ENCODE measurements around the gene GMPS.

The GMPS gene

DNA sequence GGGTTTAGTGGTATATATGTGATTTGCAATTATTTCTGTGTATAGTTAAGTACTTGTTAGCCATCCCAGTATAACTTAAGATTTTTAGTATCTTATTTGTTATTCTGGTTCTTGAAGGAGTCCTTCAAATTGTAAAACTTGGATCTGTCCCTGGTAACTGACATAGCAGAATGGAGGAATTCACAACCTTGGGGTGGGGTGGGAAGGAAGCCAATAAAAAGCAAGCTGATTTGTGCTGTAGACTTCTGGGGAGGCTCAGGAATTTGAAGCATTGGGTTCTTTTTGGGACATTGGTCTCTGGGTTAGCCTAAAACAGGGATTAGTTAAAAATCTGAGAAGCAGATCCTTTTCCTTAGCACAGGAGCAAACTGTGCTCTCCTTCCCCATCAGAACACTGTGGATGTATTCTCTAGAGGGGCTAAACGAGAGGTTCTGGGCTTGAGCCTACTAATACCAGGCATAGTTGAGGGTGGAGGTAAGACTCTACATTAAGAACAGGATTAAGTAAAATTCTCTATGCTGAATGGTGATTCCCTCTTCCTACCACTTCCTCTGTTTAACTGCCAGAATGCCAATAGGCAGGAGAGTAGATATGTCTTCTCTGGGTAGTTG is 42.2 kb downstream of the GMPS start:
- TF ChIP-seq YY1 (IDR thresholded peaks at IDR 0.05; ENCODE audit: insufficient read depth, insufficient read length): no peak
- TF ChIP-seq ZNF274 (IDR thresholded peaks at IDR 0.05; ENCODE audit: low read depth, low read length): no peak
- TF ChIP-seq SUZ12 (IDR thresholded peaks at IDR 0.05; ENCODE audit: extremely low read depth, insufficient read depth, insufficient read length): no peak
- Histone ChIP-seq H3K4me1 (ENCODE audit: insufficient read depth, insufficient read length) (no peaks in the 10 kb centered on the region), H3K9me3 (ENCODE audit: insufficient read depth, low read length) (no peaks in the 10 kb centered on the region), H3K27me3 (ENCODE audit: insufficient read depth, insufficient read length) (no peaks in the 10 kb centered on the region), H3K9ac (ENCODE audit: insufficient read length, low read depth) (no peak overlapping the region), H3K36me3 (ENCODE audit: insufficient read depth, insufficient read length, low read length) (peaks cover 72% of the 10 kb centered on the region), H3K4me3 (ENCODE audit: insufficient read length, low read depth) (no peak overlapping the region)
- no peak for DNase-seq (ENCODE audit: low read depth, low spot score)

DNA sequence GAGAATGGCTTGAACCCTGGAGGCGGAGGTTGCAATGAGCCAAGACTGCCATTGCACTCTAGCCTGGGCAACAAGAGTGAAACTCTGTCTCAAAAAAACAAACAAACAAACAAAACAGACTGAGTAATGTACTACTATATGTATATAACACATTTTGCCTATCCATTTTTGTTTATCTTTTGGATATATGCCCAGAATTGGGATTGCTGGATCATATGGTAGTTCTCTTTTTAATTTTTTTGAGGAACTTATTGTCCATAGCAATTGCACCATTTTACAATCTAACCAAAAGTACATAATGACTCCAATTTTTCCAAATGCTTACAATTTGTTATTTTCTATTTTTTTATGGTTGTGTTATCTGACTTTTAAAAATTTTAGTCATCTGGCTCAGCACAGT is 47.3 kb downstream of the GMPS start:
- peaks cover 69% of the 10 kb centered on the region for H3K36me3 ChIP-seq (ENCODE audit: insufficient read depth, insufficient read length, low read length)
- no peaks in the 10 kb centered on the region for H3K4me1 ChIP-seq (ENCODE audit: insufficient read depth, insufficient read length)
- H3K27me3 ChIP-seq (ENCODE audit: insufficient read depth, insufficient read length): no peaks in the 10 kb centered on the region
- H3K9me3 ChIP-seq (ENCODE audit: insufficient read depth, low read length): no peaks in the 10 kb centered on the region
- no peak for TF ChIP-seq YY1 (IDR thresholded peaks at IDR 0.05; ENCODE audit: insufficient read depth, insufficient read length)
- no peak for TF ChIP-seq ZNF274 (IDR thresholded peaks at IDR 0.05; ENCODE audit: low read depth, low read length)
- no peak for TF ChIP-seq SUZ12 (IDR thresholded peaks at IDR 0.05; ENCODE audit: extremely low read depth, insufficient read depth, insufficient read length)
- DNase-seq (ENCODE audit: low read depth, low spot score): no peak
- no peak overlapping the region for H3K4me3 ChIP-seq (ENCODE audit: insufficient read length, low read depth)
- no peak overlapping the region for H3K9ac ChIP-seq (ENCODE audit: insufficient read length, low read depth)

GRCh38 chr3:155919728-155920127 is 49.3 kb downstream of the GMPS start:
- Histone ChIP-seq H3K27me3 (ENCODE audit: insufficient read depth, insufficient read length) (no peaks in the 10 kb centered on the region), H3K36me3 (ENCODE audit: insufficient read depth, insufficient read length, low read length) (peaks cover 78% of the 10 kb centered on the region), H3K9me3 (ENCODE audit: insufficient read depth, low read length) (no peaks in the 10 kb centered on the region), H3K4me3 (ENCODE audit: insufficient read length, low read depth) (no peak overlapping the region), H3K4me1 (ENCODE audit: insufficient read depth, insufficient read length) (no peaks in the 10 kb centered on the region), H3K9ac (ENCODE audit: insufficient read length, low read depth) (no peak overlapping the region)
- DNase-seq (ENCODE audit: low read depth, low spot score): no peak
- TF ChIP-seq SUZ12 (IDR thresholded peaks at IDR 0.05; ENCODE audit: extremely low read depth, insufficient read depth, insufficient read length): no peak
- TF ChIP-seq ZNF274 (IDR thresholded peaks at IDR 0.05; ENCODE audit: low read depth, low read length): no peak
- TF ChIP-seq YY1 (IDR thresholded peaks at IDR 0.05; ENCODE audit: insufficient read depth, insufficient read length): no peak

DNA sequence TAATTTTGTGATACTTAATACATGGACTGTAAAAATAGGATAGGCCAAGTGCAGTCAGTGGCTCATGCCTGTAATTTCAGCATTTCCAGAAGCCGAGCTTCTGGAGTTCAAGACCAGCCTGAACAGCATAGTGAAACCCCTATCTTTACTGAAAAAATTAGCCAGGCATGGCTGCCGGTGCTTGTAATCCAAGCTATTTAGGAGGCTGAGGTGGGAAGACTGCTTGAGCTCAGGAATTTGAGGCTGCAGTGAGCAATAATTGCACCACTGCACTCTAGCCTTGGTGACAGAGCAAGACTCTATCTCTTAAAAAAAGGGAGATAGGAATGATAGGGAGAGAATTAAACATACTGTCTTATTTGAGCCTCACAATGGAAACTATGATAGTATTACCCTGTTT is 51.0 kb downstream of the GMPS start:
- peaks cover 76% of the 10 kb centered on the region for H3K36me3 ChIP-seq (ENCODE audit: insufficient read depth, insufficient read length, low read length)
- H3K9ac ChIP-seq (ENCODE audit: insufficient read length, low read depth): no peak overlapping the region
- no peak overlapping the region for H3K4me3 ChIP-seq (ENCODE audit: insufficient read length, low read depth)
- no peaks in the 10 kb centered on the region for H3K27me3 ChIP-seq (ENCODE audit: insufficient read depth, insufficient read length)
- no peaks in the 10 kb centered on the region for H3K4me1 ChIP-seq (ENCODE audit: insufficient read depth, insufficient read length)
- TF ChIP-seq SUZ12 (IDR thresholded peaks at IDR 0.05; ENCODE audit: extremely low read depth, insufficient read depth, insufficient read length): no peak
- TF ChIP-seq ZNF274 (IDR thresholded peaks at IDR 0.05; ENCODE audit: low read depth, low read length): no peak
- TF ChIP-seq YY1 (IDR thresholded peaks at IDR 0.05; ENCODE audit: insufficient read depth, insufficient read length): no peak
- no peaks in the 10 kb centered on the region for H3K9me3 ChIP-seq (ENCODE audit: insufficient read depth, low read length)
- DNase-seq (ENCODE audit: low read depth, low spot score): no peak

DNA sequence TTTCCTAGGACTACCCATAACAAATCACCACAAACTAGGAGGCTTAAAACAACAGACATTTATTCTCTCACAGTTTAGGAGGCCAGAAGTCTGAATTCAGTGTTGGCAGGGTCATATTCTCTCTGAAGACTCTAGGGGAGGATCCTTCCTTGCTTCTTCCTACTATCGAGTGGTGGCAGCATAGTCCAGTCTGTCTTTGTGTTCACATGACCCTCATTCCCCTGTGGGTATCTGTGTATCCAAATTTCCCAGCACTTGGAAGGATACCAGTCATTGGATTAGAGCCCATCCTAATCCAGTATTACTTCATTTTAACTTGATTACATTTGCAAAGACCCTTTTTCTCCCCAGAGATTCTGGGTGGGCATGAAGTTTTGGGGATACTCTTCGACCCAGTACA is 63.8 kb downstream of the GMPS start:
- no peak for DNase-seq (ENCODE audit: low read depth, low spot score)
- H3K27me3 ChIP-seq (ENCODE audit: insufficient read depth, insufficient read length): no peaks in the 10 kb centered on the region
- no peak overlapping the region for H3K9ac ChIP-seq (ENCODE audit: insufficient read length, low read depth)
- TF ChIP-seq YY1 (IDR thresholded peaks at IDR 0.05; ENCODE audit: insufficient read depth, insufficient read length): no peak
- TF ChIP-seq ZNF274 (IDR thresholded peaks at IDR 0.05; ENCODE audit: low read depth, low read length): no peak
- TF ChIP-seq SUZ12 (IDR thresholded peaks at IDR 0.05; ENCODE audit: extremely low read depth, insufficient read depth, insufficient read length): no peak
- no peaks in the 10 kb centered on the region for H3K4me1 ChIP-seq (ENCODE audit: insufficient read depth, insufficient read length)
- H3K9me3 ChIP-seq (ENCODE audit: insufficient read depth, low read length): no peaks in the 10 kb centered on the region
- no peak overlapping the region for H3K4me3 ChIP-seq (ENCODE audit: insufficient read length, low read depth)
- H3K36me3 ChIP-seq (ENCODE audit: insufficient read depth, insufficient read length, low read length): peaks cover 59% of the 10 kb centered on the region

- peaks cover 56% of the 10 kb centered on the region for H3K36me3 ChIP-seq (ENCODE audit: insufficient read depth, insufficient read length, low read length)
These were observed 68.0 kb downstream of the GMPS start for GRCh38 chr3:155938409-155938808.

GRCh38 chr3:155941354-155941753 is 70.9 kb downstream of the GMPS start:
- Histone ChIP-seq H3K36me3 (ENCODE audit: insufficient read depth, insufficient read length, low read length) (peaks cover 35% of the 10 kb centered on the region), H3K27me3 (ENCODE audit: insufficient read depth, insufficient read length) (no peaks in the 10 kb centered on the region), H3K9me3 (ENCODE audit: insufficient read depth, low read length) (no peaks in the 10 kb centered on the region), H3K9ac (ENCODE audit: insufficient read length, low read depth) (no peak overlapping the region), H3K4me3 (ENCODE audit: insufficient read length, low read depth) (no peak overlapping the region), H3K4me1 (ENCODE audit: insufficient read depth, insufficient read length) (no peaks in the 10 kb centered on the region)
- TF ChIP-seq ZNF274 (IDR thresholded peaks at IDR 0.05; ENCODE audit: low read depth, low read length): no peak
- no peak for TF ChIP-seq SUZ12 (IDR thresholded peaks at IDR 0.05; ENCODE audit: extremely low read depth, insufficient read depth, insufficient read length)
- no peak for TF ChIP-seq YY1 (IDR thresholded peaks at IDR 0.05; ENCODE audit: insufficient read depth, insufficient read length)
- DNase-seq (ENCODE audit: low read depth, low spot score): no peak

More at GRCh38 chr3:155938409-155938808, 68.0 kb downstream of the GMPS start:
- H3K9me3 ChIP-seq (ENCODE audit: insufficient read depth, low read length): no peaks in the 10 kb centered on the region
- H3K27me3 ChIP-seq (ENCODE audit: insufficient read depth, insufficient read length): no peaks in the 10 kb centered on the region
- H3K4me1 ChIP-seq (ENCODE audit: insufficient read depth, insufficient read length): no peaks in the 10 kb centered on the region
- no peak overlapping the region for H3K4me3 ChIP-seq (ENCODE audit: insufficient read length, low read depth)
- no peak for TF ChIP-seq ZNF274 (IDR thresholded peaks at IDR 0.05; ENCODE audit: low read depth, low read length)
- no peak for TF ChIP-seq YY1 (IDR thresholded peaks at IDR 0.05; ENCODE audit: insufficient read depth, insufficient read length)
- TF ChIP-seq SUZ12 (IDR thresholded peaks at IDR 0.05; ENCODE audit: extremely low read depth, insufficient read depth, insufficient read length): no peak
- H3K9ac ChIP-seq (ENCODE audit: insufficient read length, low read depth): no peak overlapping the region
- no peak for DNase-seq (ENCODE audit: low read depth, low spot score)

Data from NT2/D1 (cell line).